Endothelial cell of umbilical vein (primary cell): Measurements from ENCODE around the gene SLCO3A1. TPM values are rescaled to one million over a fixed set of nuclear protein-coding genes. Genes with fewer than 3 reads are reported as not detected.

ENCODE experiments used
- BruUV-seq: library from RNA; stranded (reverse); fragments of 400-500 nt; replicated peaks from 2 replicates; lab custom pipeline; 2021; lab: Mats Ljungman, UMichigan
- CTCF ChIA-PET: fragments of 300-600, 350-600 bp; sonication (Branson Sonifier 250); formaldehyde crosslinking; loops from one replicate; lab custom pipeline; 2021; ENCODE audit warnings: antibody characterized with exemption, inconsistent platforms; lab: Charles Lee
- POLR2A ChIA-PET: fragments of 300-600, 350-600 bp; sonication (Branson Sonifier 250); formaldehyde crosslinking; loops from one replicate; lab custom pipeline; 2021; ENCODE audit warnings: antibody characterized with exemption, inconsistent platforms; lab: Charles Lee
- DNase-seq: peaks from one replicate; pipeline ENCODE4 v3.0.0-alpha.2; 2011; ENCODE audit warnings: low read depth, low spot score
- FAIRE-seq: peaks from 2 replicates; lab custom pipeline; 2011; peaks lifted over from hg19 to GRCh38; lab: Jason Lieb, UNC
- H2AFZ ChIP-seq: 2 replicates; pipeline ENCODE4 v1.6.0; 2012; ENCODE audit warnings: low read depth, low read length, control low read depth, inconsistent platforms
- H3K27ac ChIP-seq: 2 replicates; pipeline ENCODE4 v1.5.1; 2011; ENCODE audit warnings: low read depth, mild to moderate bottlenecking, control low read depth, low read length, moderate library complexity; ENCODE audit not compliant: insufficient read depth
- H3K27me3 ChIP-seq, 2 experiments: 2 replicates each; pipeline versions ENCODE4 v1.6.0 to v1.6.1; 2011; ENCODE audit warnings: low read length in 2 of 2, mixed read lengths in 1 of 2; ENCODE audit not compliant: control insufficient read depth in 2 of 2, insufficient read depth in 2 of 2
- H3K36me3 ChIP-seq, 2 experiments: 2 replicates in 1 of 2; 3 replicates in 1 of 2; pipeline ENCODE4 v1.5.1; 2011; ENCODE audit warnings: low read length in 2 of 2, mild to moderate bottlenecking in 1 of 2, moderate library complexity in 1 of 2; ENCODE audit not compliant: control insufficient read depth in 2 of 2, insufficient read depth in 2 of 2; ENCODE audit errors: extremely low read depth in 1 of 2
- H3K4me1 ChIP-seq: 3 replicates; pipeline ENCODE4 v1.5.1; 2011; ENCODE audit warnings: mild to moderate bottlenecking, low read length; ENCODE audit not compliant: control insufficient read depth, insufficient read depth; ENCODE audit errors: extremely low read depth
- H3K4me2 ChIP-seq: 2 replicates; pipeline ENCODE4 v1.6.1; 2011; ENCODE audit warnings: low read length, control low read depth, mixed read lengths; ENCODE audit not compliant: insufficient read depth
- H3K4me3 ChIP-seq, 3 experiments: fragments of 200-600 bp in 1 of 3; sonication (generic), shearing (Covaris generic) in 1 of 3; replicated peaks in 1 of 3; 2 replicates each; pipeline ENCODE4 v1.5.1; 2011 to 2016; ENCODE audit warnings: control low read depth in 3 of 3, low read length in 3 of 3, mild to moderate bottlenecking in 2 of 3, inconsistent platforms in 1 of 3, low read depth in 1 of 3, moderate library complexity in 1 of 3; ENCODE audit not compliant: insufficient read depth in 1 of 3
- H3K79me2 ChIP-seq: 2 replicates; pipeline ENCODE4 v1.6.0; 2012; ENCODE audit warnings: low read length, inconsistent platforms; ENCODE audit not compliant: control insufficient read depth, insufficient read depth
- H3K9ac ChIP-seq: replicated peaks from 2 replicates; pipeline ENCODE3; 2011; ENCODE audit warnings: low read length, control low read depth; ENCODE audit not compliant: insufficient read depth; ENCODE audit errors: extremely low read depth
- H3K9me1 ChIP-seq: replicated peaks from 3 replicates; pipeline ENCODE4 v1.6.0; 2011; ENCODE audit warnings: mild to moderate bottlenecking, low read length; ENCODE audit not compliant: control insufficient read depth, insufficient read depth; ENCODE audit errors: extremely low read depth
- H3K9me3 ChIP-seq: replicated peaks from 2 replicates; pipeline ENCODE4 v1.5.1; 2012; ENCODE audit warnings: low read length, inconsistent platforms; ENCODE audit not compliant: control insufficient read depth, insufficient read depth
- H4K20me1 ChIP-seq: replicated peaks from 2 replicates; pipeline ENCODE3; 2011; ENCODE audit warnings: mild to moderate bottlenecking, low read length; ENCODE audit not compliant: control insufficient read depth, insufficient read depth; ENCODE audit errors: extremely low read depth
- EZH2 ChIP-seq: IDR thresholded peaks from 2 replicates; pipeline ENCODE4 v1.6.1; 2012; ENCODE audit warnings: borderline replicate concordance, low read depth, mild to moderate bottlenecking, moderate library complexity, low read length, inconsistent platforms; ENCODE audit not compliant: severe bottlenecking
- FOS ChIP-seq: IDR thresholded peaks from 2 replicates; pipeline ENCODE4 v1.6.1; 2011; ENCODE audit warnings: mild to moderate bottlenecking, low read length, moderate library complexity, borderline replicate concordance; ENCODE audit not compliant: insufficient read depth
- MAX ChIP-seq: IDR thresholded peaks from 2 replicates; pipeline ENCODE4 v1.6.1; 2011; ENCODE audit not compliant: insufficient read depth, insufficient read length
- POLR2A ChIP-seq: IDR thresholded peaks from 2 replicates; pipeline ENCODE4 v1.6.1; 2012; ENCODE audit warnings: low read depth, mild to moderate bottlenecking, control low read depth, low read length
- POLR2AphosphoS5 ChIP-seq: IDR thresholded peaks from 2 replicates; pipeline ENCODE4 v1.6.1; 2012; ENCODE audit warnings: low read depth, mild to moderate bottlenecking, control low read depth, low read length, moderate library complexity; ENCODE audit not compliant: insufficient read depth
- dilution Hi-C: fragments of 300-500 bp; cut with MboI; formaldehyde crosslinking; loops from one replicate; pipeline ENCODE4 v1.15.0; 2019; ENCODE audit warnings: low sequenced_read_pairs; ENCODE audit not compliant: extremely low pct_ligation_motif_present
- intact Hi-C: fragments of 100-400 bp; cut with micrococcal nuclease; formaldehyde crosslinking; loops from one replicate; pipeline ENCODE4 v1.10.0; 2022
- polyA plus RNA-seq, 4 experiments: library from polyadenylated mRNA; depleted of rRNA in 3 of 4; stranded (reverse) in 3 of 4; unstranded in 1 of 4; fragments of >200 nt; gene quantifications; 2 replicates each; pipeline versions ENCODE4 v1.2.1 to v1.2.3, GENCODE V29; 2011 to 2012; ENCODE audit warnings: missing spikeins in 1 of 4
- total RNA-seq: library from RNA; stranded (reverse); gene quantifications from 2 replicates; pipeline ENCODE4 v1.2.3, GENCODE V29; 2021

Gene SLCO3A1
- total and polyA plus RNA-seq, 2 donors (not counting 3 experiments of a cell fraction or from before 2014, with no cell fraction given): 0.88 to 0.92 TPM

DNA sequence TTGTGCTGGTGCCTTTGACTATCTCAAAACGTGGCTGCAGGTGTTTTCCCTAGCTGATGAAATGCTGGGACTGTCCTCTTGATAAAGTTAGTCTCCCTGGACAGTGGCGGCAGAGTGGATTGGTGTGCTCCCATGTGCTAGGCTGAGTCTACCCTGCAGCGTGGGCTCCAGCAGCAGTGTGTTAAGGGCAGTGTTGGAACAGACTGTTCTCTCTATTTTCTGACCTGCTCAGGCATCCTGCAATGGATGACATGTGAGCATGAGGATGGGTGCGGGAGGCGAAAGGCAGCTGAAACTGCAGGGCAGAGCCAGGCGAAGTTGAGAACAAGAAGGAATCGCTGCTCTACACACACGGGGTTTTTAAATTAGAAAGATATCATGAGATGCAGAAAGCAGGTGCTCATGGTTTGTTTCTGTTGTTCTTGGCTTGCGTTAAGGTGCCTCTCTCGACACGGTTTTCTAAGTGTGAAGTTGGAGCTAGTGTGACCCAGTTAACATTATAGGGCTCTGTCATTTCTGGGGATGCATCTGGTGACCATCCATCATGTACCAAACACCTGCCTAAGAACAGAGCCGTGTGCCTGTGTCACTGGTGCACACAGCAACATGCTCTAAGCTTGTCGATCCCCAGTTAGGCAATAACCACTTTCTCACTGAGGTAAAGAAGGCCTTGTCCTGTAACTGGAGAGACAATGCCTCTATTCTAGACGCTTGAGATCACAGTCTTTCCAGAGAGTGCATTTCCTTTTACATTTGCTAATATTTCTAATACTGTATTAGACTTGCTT, 44.3 kb downstream of the SLCO3A1 start:
- H3K4me1 ChIP-seq: no peaks in the 10 kb centered on the region
- CTCF ChIA-PET: no interaction called here
- no peak overlapping the region for H3K4me2 ChIP-seq
- H4K20me1 ChIP-seq: no peaks in the 10 kb centered on the region
- H2AFZ ChIP-seq: no peak overlapping the region
- BruUV-seq: no TSS peak
- dilution Hi-C loops: no loop called here
- POLR2A ChIA-PET: no interaction called here
- DNase-seq (no peak), FAIRE-seq (no peak)
- no peaks in the 10 kb centered on the region for H3K9me1 ChIP-seq
- no peak for TF ChIP-seq FOS
- TF ChIP-seq MAX: no peak
- TF ChIP-seq EZH2: no peak
- H3K36me3 ChIP-seq: no peaks in the 10 kb centered on the region
- no peaks in the 10 kb centered on the region for H3K9me3 ChIP-seq
- no peak overlapping the region for H3K4me3 ChIP-seq
- no peaks in the 10 kb centered on the region for H3K27me3 ChIP-seq
- no peak overlapping the region for H3K27ac ChIP-seq
- H3K79me2 ChIP-seq: no peaks in the 10 kb centered on the region
- no peak overlapping the region for H3K9ac ChIP-seq
- intact Hi-C loops: no loop called here

DNA sequence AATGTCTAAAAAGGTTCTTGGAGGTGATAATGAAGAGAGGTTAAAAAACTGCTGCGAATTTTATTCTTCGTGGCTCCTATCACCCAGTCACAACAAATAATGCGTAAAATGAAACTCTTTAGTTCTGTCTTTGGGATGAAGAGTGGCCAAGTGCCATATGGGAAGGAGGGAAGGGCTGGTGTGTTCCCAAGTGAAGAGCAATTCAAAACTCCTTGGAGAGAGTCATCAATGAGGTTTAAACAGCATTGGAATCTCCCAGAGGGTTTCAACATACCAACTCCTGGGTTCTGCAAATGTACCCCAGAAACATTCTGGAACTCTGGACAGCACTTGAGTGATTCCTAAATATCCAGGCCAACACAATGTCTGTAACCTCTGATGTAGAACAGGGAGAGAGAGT, 45.3 kb downstream of the SLCO3A1 start:
- intact Hi-C loops (no loop called here), dilution Hi-C loops (no loop called here)
- no peaks in the 10 kb centered on the region for H3K4me1 ChIP-seq
- H3K27ac ChIP-seq: no peak overlapping the region
- no peaks in the 10 kb centered on the region for H3K9me3 ChIP-seq
- ChIA-PET POLR2A (no interaction called here), CTCF (no interaction called here)
- FAIRE-seq (no peak), DNase-seq (no peak)
- no peaks in the 10 kb centered on the region for H3K27me3 ChIP-seq
- no peaks in the 10 kb centered on the region for H3K36me3 ChIP-seq
- no peak for TF ChIP-seq POLR2A
- TF ChIP-seq POLR2AphosphoS5: no peak
- no peak for TF ChIP-seq MAX
- H3K9me1 ChIP-seq: no peaks in the 10 kb centered on the region
- H3K9ac ChIP-seq: no peak overlapping the region
- H2AFZ ChIP-seq: no peak overlapping the region
- H3K79me2 ChIP-seq: no peaks in the 10 kb centered on the region
- no peaks in the 10 kb centered on the region for H4K20me1 ChIP-seq
- BruUV-seq: no TSS peak
- H3K4me2 ChIP-seq: no peak overlapping the region
- H3K4me3 ChIP-seq: no peak overlapping the region
